ENCODE measurements around the gene PLA2R1. TPM values are rescaled to one million over a fixed set of nuclear protein-coding genes. Genes with fewer than 3 reads are reported as not detected.

The PLA2R1 gene
- total RNA-seq, 1 experiment from 2014 or later: 8.4 TPM

GRCh38 chr2:160109243-160109642, 46.8 kb upstream of the PLA2R1 start:
- CTCF ChIA-PET: interaction anchor here (0.5 to 3.5 kb wide), 41 partner anchors 8 to 954 kb away, joined by 3 to 22 read pairs (median 4); no protein-coding TSS in a partner anchor
- H3K27ac Mint-ChIP-seq (ENCODE audit: low read depth, unreplicated experiment): peak overlapping the region; percentile 82

DNA sequence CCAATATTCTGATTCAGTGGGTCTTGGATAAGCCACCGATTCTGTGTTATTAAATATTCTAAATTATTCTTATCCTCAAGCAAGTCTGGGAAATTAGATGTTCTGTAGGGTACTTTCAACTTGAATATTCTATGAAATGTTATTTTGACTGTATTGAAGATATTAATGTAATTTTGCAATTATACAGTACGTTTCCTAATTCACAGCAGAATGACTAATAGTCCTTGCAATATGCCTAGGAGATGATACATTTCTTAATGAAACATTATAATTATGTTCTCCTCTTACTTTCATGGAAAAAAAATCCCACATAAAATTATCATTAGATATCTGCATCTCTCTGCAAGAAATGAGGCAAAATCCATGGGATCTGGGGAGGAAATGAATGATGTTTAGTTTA, 46.2 kb upstream of the PLA2R1 start:
- Mint-ChIP-seq H3K9me3 (ENCODE audit: unreplicated experiment) (no peaks in the 10 kb centered on the region), H3K4me1 (ENCODE audit: insufficient read depth, unreplicated experiment) (peaks cover 17% of the 10 kb centered on the region), H3K27me3 (ENCODE audit: insufficient read depth, unreplicated experiment) (no peaks in the 10 kb centered on the region), H3K27ac (ENCODE audit: low read depth, unreplicated experiment) (peak overlapping the region; percentile 82), H3K36me3 (ENCODE audit: insufficient read depth, unreplicated experiment) (no peaks in the 10 kb centered on the region), H3K4me3 (ENCODE audit: unreplicated experiment) (peak overlapping the region; percentile 17)
- intact Hi-C loops (cut with micrococcal nuclease): no loop called here
- DNase-seq (ENCODE audit: unreplicated experiment): no peak
- ChIA-PET POLR2A (interaction anchor here (0.7 to 2.9 kb wide), 23 partner anchors 13 to 298 kb away, joined by 3 to 19 read pairs (median 5); partner anchors contain the start of gene PLA2R1), CTCF (interaction anchor here (0.5 to 3.5 kb wide), 20 partner anchors 8 to 886 kb away, joined by 3 to 22 read pairs (median 4); no protein-coding TSS in a partner anchor)
- BruUV-seq (replicated peaks): no TSS peak
- no peak for TF ChIP-seq CTCF (IDR thresholded peaks at IDR 0.05; ENCODE audit: unreplicated experiment)

More at GRCh38 chr2:160109243-160109642, 46.8 kb upstream of the PLA2R1 start:
- DNase-seq (ENCODE audit: unreplicated experiment): peak; percentile 38
- H3K36me3 Mint-ChIP-seq (ENCODE audit: insufficient read depth, unreplicated experiment): peaks cover 2% of the 10 kb centered on the region
- H3K9me3 Mint-ChIP-seq (ENCODE audit: unreplicated experiment): no peaks in the 10 kb centered on the region
- BruUV-seq (replicated peaks): no TSS peak
- intact Hi-C loops (cut with micrococcal nuclease): no loop called here
- H3K4me1 Mint-ChIP-seq (ENCODE audit: insufficient read depth, unreplicated experiment): peaks cover 17% of the 10 kb centered on the region
- H3K27me3 Mint-ChIP-seq (ENCODE audit: insufficient read depth, unreplicated experiment): no peaks in the 10 kb centered on the region
- POLR2A ChIA-PET: interaction anchor here (0.7 to 2.9 kb wide), 32 partner anchors 13 to 885 kb away, joined by 3 to 19 read pairs (median 4); partner anchors contain the start of gene PLA2R1
- TF ChIP-seq CTCF (IDR thresholded peaks at IDR 0.05; ENCODE audit: unreplicated experiment): no peak
- H3K4me3 Mint-ChIP-seq (ENCODE audit: unreplicated experiment): peak overlapping the region; percentile 17

GRCh38 chr2:160105366-160105765, 43.0 kb upstream of the PLA2R1 start:
- no peak for TF ChIP-seq CTCF (IDR thresholded peaks at IDR 0.05; ENCODE audit: unreplicated experiment)
- Mint-ChIP-seq H3K27me3 (ENCODE audit: insufficient read depth, unreplicated experiment) (no peaks in the 10 kb centered on the region), H3K9me3 (ENCODE audit: unreplicated experiment) (no peaks in the 10 kb centered on the region), H3K27ac (ENCODE audit: low read depth, unreplicated experiment) (no peak overlapping the region), H3K36me3 (ENCODE audit: insufficient read depth, unreplicated experiment) (no peaks in the 10 kb centered on the region), H3K4me1 (ENCODE audit: insufficient read depth, unreplicated experiment) (peaks cover 29% of the 10 kb centered on the region), H3K4me3 (ENCODE audit: unreplicated experiment) (no peak overlapping the region)
- BruUV-seq (replicated peaks): no TSS peak
- ChIA-PET CTCF (interaction anchor here (0.5 to 1.1 kb wide), 3 partner anchors 9 to 959 kb away, joined by 3 to 4 read pairs (median 3); no protein-coding TSS in a partner anchor), POLR2A (interaction anchor here (0.5 to 0.9 kb wide), 4 partner anchors 14 to 273 kb away, joined by 3 read pairs; no protein-coding TSS in a partner anchor)
- intact Hi-C loops (cut with micrococcal nuclease): no loop called here
- no peak for DNase-seq (ENCODE audit: unreplicated experiment)

GRCh38 chr2:160104115-160104514, 41.7 kb upstream of the PLA2R1 start:
- H3K27ac Mint-ChIP-seq (ENCODE audit: low read depth, unreplicated experiment): no peak overlapping the region
- no peak overlapping the region for H3K4me3 Mint-ChIP-seq (ENCODE audit: unreplicated experiment)
- ChIA-PET POLR2A (interaction anchor here (0.6 kb wide), 1 partner anchor 211 kb away, joined by 4 read pairs; no protein-coding TSS in a partner anchor), CTCF (interaction anchor here (0.7 to 1.6 kb wide), 2 partner anchors 220 to 866 kb away, joined by 3 to 5 read pairs; no protein-coding TSS in a partner anchor)
- TF ChIP-seq CTCF (IDR thresholded peaks at IDR 0.05; ENCODE audit: unreplicated experiment): no peak
- H3K36me3 Mint-ChIP-seq (ENCODE audit: insufficient read depth, unreplicated experiment): no peaks in the 10 kb centered on the region
- BruUV-seq (replicated peaks): no TSS peak
- H3K4me1 Mint-ChIP-seq (ENCODE audit: insufficient read depth, unreplicated experiment): peaks cover 25% of the 10 kb centered on the region
- intact Hi-C loops (cut with micrococcal nuclease): no loop called here
- no peaks in the 10 kb centered on the region for H3K27me3 Mint-ChIP-seq (ENCODE audit: insufficient read depth, unreplicated experiment)
- DNase-seq (ENCODE audit: unreplicated experiment): no peak
- no peaks in the 10 kb centered on the region for H3K9me3 Mint-ChIP-seq (ENCODE audit: unreplicated experiment)

Data from MCF 10A (cell line).